Activated T-helper 1 cell treated with anti-CD3 and anti-CD28 coated beads, Interleukin-12 subunit alpha, Interleukin-12 subunit beta, Interleukin-2, Interleukin-4 antibody, amounts not matched to agents 30 ng/mL and 10 ng/mL and 1 ng/mL, durations not matched to agents 14 hours and 24 hours and 36 hours (primary cell): ENCODE data around the gene SERPINB1. TPM values are rescaled to one million over a fixed set of nuclear protein-coding genes. Genes with fewer than 3 reads are reported as not detected.

Experiments
- DNase-seq: peaks from one replicate; pipeline ENCODE4 v3.0.0; 2021; ENCODE audit warnings: low spot score
- H3K27ac Mint-ChIP-seq: one replicate; pipeline ENCODE4 v1.8.0; 2021; ENCODE audit warnings: mild to moderate bottlenecking, mixed read lengths
- H3K27me3 Mint-ChIP-seq: one replicate; pipeline ENCODE4 v1.8.0; 2022; ENCODE audit warnings: mild to moderate bottlenecking, moderate library complexity, mixed read lengths; ENCODE audit not compliant: insufficient read depth
- H3K36me3 Mint-ChIP-seq: one replicate; pipeline ENCODE4 v1.8.0; 2021; ENCODE audit warnings: low read depth, mixed read lengths
- H3K4me1 Mint-ChIP-seq: one replicate; pipeline ENCODE4 v1.8.0; 2021; ENCODE audit warnings: low read depth, mixed read lengths
- H3K4me3 Mint-ChIP-seq: one replicate; pipeline ENCODE4 v1.8.0; 2021; ENCODE audit warnings: mild to moderate bottlenecking, moderate library complexity, mixed read lengths
- H3K9me3 Mint-ChIP-seq: one replicate; pipeline ENCODE4 v1.8.0; 2021; ENCODE audit warnings: mixed read lengths
- intact Hi-C: fragments of 100-400 bp; cut with micrococcal nuclease; formaldehyde crosslinking; loops from one replicate; pipeline ENCODE4 v1.15.1; 2024
- total RNA-seq: library from RNA; stranded (reverse); gene quantifications from 2 replicates; pipeline ENCODE4 v1.2.3, GENCODE V29; 2022

Gene SERPINB1
- total RNA-seq, 1 donor from 2014 or later, result 80.1 TPM

- Mint-ChIP-seq H3K27me3 (no peaks in the 10 kb centered on the region), H3K9me3 (peaks cover 3% of the 10 kb centered on the region), H3K4me1 (peaks cover 72% of the 10 kb centered on the region), H3K4me3 (peak overlapping the region; percentile 74), H3K27ac (peak overlapping the region; percentile 77), H3K36me3 (peaks cover 12% of the 10 kb centered on the region)
- intact Hi-C loops, result loop anchor here (1.0 kb wide), 2 partner anchors 17 to 25 kb away; no protein-coding TSS in a partner anchor
- no peak for DNase-seq
Observed at GRCh38 chr6:2875359-2876191, 33.9 kb upstream of the SERPINB1 start.

- intact Hi-C loops, result no loop called here
- peaks cover 6% of the 10 kb centered on the region for H3K9me3 Mint-ChIP-seq
- DNase-seq, result no peak
- H3K36me3 Mint-ChIP-seq, result peaks cover 7% of the 10 kb centered on the region
- H3K4me3 Mint-ChIP-seq, result no peak overlapping the region
- H3K27me3 Mint-ChIP-seq, result no peaks in the 10 kb centered on the region
- no peak overlapping the region for H3K27ac Mint-ChIP-seq
- peaks cover 62% of the 10 kb centered on the region for H3K4me1 Mint-ChIP-seq
Observed at GRCh38 chr6:2873643-2874042, 32.0 kb upstream of the SERPINB1 start.

- H3K27ac Mint-ChIP-seq, result no peak overlapping the region
- H3K9me3 Mint-ChIP-seq, result peaks cover 6% of the 10 kb centered on the region
- DNase-seq, result no peak
- intact Hi-C loops, result no loop called here
- peaks cover 58% of the 10 kb centered on the region for H3K4me1 Mint-ChIP-seq
- H3K4me3 Mint-ChIP-seq, result peak overlapping the region; percentile 15
- H3K36me3 Mint-ChIP-seq, result peaks cover 7% of the 10 kb centered on the region
- no peaks in the 10 kb centered on the region for H3K27me3 Mint-ChIP-seq
Observed at GRCh38 chr6:2872423-2873358, 31.0 kb upstream of the SERPINB1 start.

- intact Hi-C loops, result no loop called here
- Mint-ChIP-seq H3K4me1 (peaks cover 50% of the 10 kb centered on the region), H3K4me3 (no peak overlapping the region)
Observed at GRCh38 chr6:2871953-2872352, 30.3 kb upstream of the SERPINB1 start.

GRCh38 chr6:2871102-2871501, 29.4 kb upstream of the SERPINB1 start:
- intact Hi-C loops, result no loop called here
- Mint-ChIP-seq H3K9me3 (peaks cover 6% of the 10 kb centered on the region), H3K4me1 (peaks cover 49% of the 10 kb centered on the region), H3K36me3 (peaks cover 7% of the 10 kb centered on the region), H3K27ac (no peak overlapping the region), H3K27me3 (no peaks in the 10 kb centered on the region), H3K4me3 (no peak overlapping the region)
- no peak for DNase-seq

More at GRCh38 chr6:2871953-2872352, 30.3 kb upstream of the SERPINB1 start:
- peaks cover 7% of the 10 kb centered on the region for H3K36me3 Mint-ChIP-seq
- H3K27ac Mint-ChIP-seq, result no peak overlapping the region
- no peak for DNase-seq
- H3K27me3 Mint-ChIP-seq, result no peaks in the 10 kb centered on the region
- peaks cover 6% of the 10 kb centered on the region for H3K9me3 Mint-ChIP-seq

- DNase-seq, result no peak
- Mint-ChIP-seq H3K27ac (no peak overlapping the region), H3K4me3 (no peak overlapping the region), H3K36me3 (peaks cover 7% of the 10 kb centered on the region), H3K4me1 (peaks cover 53% of the 10 kb centered on the region), H3K27me3 (no peaks in the 10 kb centered on the region), H3K9me3 (peaks cover 6% of the 10 kb centered on the region)
- intact Hi-C loops, result no loop called here
Observed at GRCh38 chr6:2870046-2870636, 28.5 kb upstream of the SERPINB1 start.

- intact Hi-C loops, result loop anchor here (1.0 kb wide), 2 partner anchors 9 to 10 kb away; no protein-coding TSS in a partner anchor
- Mint-ChIP-seq H3K4me1 (peaks cover 48% of the 10 kb centered on the region), H3K36me3 (peaks cover 8% of the 10 kb centered on the region), H3K9me3 (peaks cover 6% of the 10 kb centered on the region), H3K27ac (peak overlapping the region; percentile 88), H3K27me3 (no peaks in the 10 kb centered on the region), H3K4me3 (no peak overlapping the region)
- DNase-seq, result no peak
Observed at GRCh38 chr6:2868637-2869036, 27.0 kb upstream of the SERPINB1 start.

GRCh38 chr6:2866171-2866846, 24.6 kb upstream of the SERPINB1 start:
- H3K9me3 Mint-ChIP-seq, result peaks cover 10% of the 10 kb centered on the region
- H3K36me3 Mint-ChIP-seq, result peaks cover 13% of the 10 kb centered on the region
- H3K27me3 Mint-ChIP-seq, result no peaks in the 10 kb centered on the region
- intact Hi-C loops, result no loop called here
- DNase-seq, result no peak
- H3K4me1 Mint-ChIP-seq, result peaks cover 58% of the 10 kb centered on the region
- H3K27ac Mint-ChIP-seq, result peak overlapping the region; percentile 9
- no peak overlapping the region for H3K4me3 Mint-ChIP-seq

- Mint-ChIP-seq H3K27ac (no peak overlapping the region), H3K27me3 (no peaks in the 10 kb centered on the region), H3K4me3 (no peak overlapping the region), H3K36me3 (peaks cover 16% of the 10 kb centered on the region), H3K4me1 (peaks cover 64% of the 10 kb centered on the region), H3K9me3 (peaks cover 16% of the 10 kb centered on the region)
- DNase-seq, result no peak
- intact Hi-C loops, result no loop called here
Observed at GRCh38 chr6:2865694-2866151, 24.1 kb upstream of the SERPINB1 start.

GRCh38 chr6:2865270-2865669, 23.6 kb upstream of the SERPINB1 start:
- peaks cover 17% of the 10 kb centered on the region for H3K36me3 Mint-ChIP-seq
- H3K4me3 Mint-ChIP-seq, result no peak overlapping the region
- no peak overlapping the region for H3K27ac Mint-ChIP-seq
- peaks cover 17% of the 10 kb centered on the region for H3K9me3 Mint-ChIP-seq
- no peak for DNase-seq
- H3K27me3 Mint-ChIP-seq, result no peaks in the 10 kb centered on the region
- peaks cover 65% of the 10 kb centered on the region for H3K4me1 Mint-ChIP-seq
- intact Hi-C loops, result no loop called here

- intact Hi-C loops, result no loop called here
Observed at GRCh38 chr6:2863901-2864300, 22.2 kb upstream of the SERPINB1 start.

GRCh38 chr6:2862712-2863181, 21.1 kb upstream of the SERPINB1 start:
- Mint-ChIP-seq H3K36me3 (peaks cover 20% of the 10 kb centered on the region), H3K27ac (peak overlapping the region; percentile 97), H3K9me3 (peaks cover 17% of the 10 kb centered on the region), H3K4me1 (peaks cover 73% of the 10 kb centered on the region), H3K4me3 (no peak overlapping the region), H3K27me3 (no peaks in the 10 kb centered on the region)
- no peak for DNase-seq
- intact Hi-C loops, result no loop called here

More at GRCh38 chr6:2863901-2864300, 22.2 kb upstream of the SERPINB1 start:
- Mint-ChIP-seq H3K4me3 (no peak overlapping the region), H3K4me1 (peaks cover 69% of the 10 kb centered on the region), H3K27me3 (no peaks in the 10 kb centered on the region), H3K27ac (no peak overlapping the region), H3K36me3 (peaks cover 20% of the 10 kb centered on the region), H3K9me3 (peaks cover 17% of the 10 kb centered on the region)
- DNase-seq, result no peak
